CD4-positive, alpha-beta T cell (primary cell): Measurements from ENCODE around the gene MMRN2. TPM values are rescaled to one million over a fixed set of nuclear protein-coding genes. Genes with fewer than 3 reads are reported as not detected.

Experiments used
- ATAC-seq: fragments of 200-7000 bp; cut with Tn5 transposase; one replicate; pipeline ENCODE4 v1.10.0; 2022; ENCODE audit warnings: mild to moderate bottlenecking; ENCODE audit not compliant: poor library complexity
- CTCF ChIA-PET: fragments of 350-600 bp; sonication (Branson Sonifier 250); formaldehyde crosslinking; loops from one replicate; lab custom pipeline; 2021; ENCODE audit warnings: antibody characterized with exemption, inconsistent platforms; lab: Charles Lee
- POLR2A ChIA-PET: fragments of 350-600 bp; sonication (Branson Sonifier 250); formaldehyde crosslinking; loops from one replicate; lab custom pipeline; 2021; ENCODE audit warnings: antibody characterized with exemption, inconsistent platforms; lab: Charles Lee
- DNase-seq, 14 experiments: peaks; one replicate each; pipeline ENCODE4 v3.0.0-alpha.2; 2013 to 2020; ENCODE audit warnings: mixed read lengths in 2 of 14
- H3K27ac ChIP-seq, 2 donors: one replicate each; pipeline versions ENCODE4 v1.5.1 to v1.7.0; 2013; ENCODE audit warnings: low read length in 2 of 2, low read depth in 1 of 2, mild to moderate bottlenecking in 1 of 2
- H3K27me3 ChIP-seq, 2 experiments: 1 replicate in 1 of 2; 2 replicates in 1 of 2; pipeline versions ENCODE4 v1.6.1 to v1.7.0; 2013; ENCODE audit warnings: low read length in 2 of 2, control low read depth in 1 of 2, mild to moderate bottlenecking in 1 of 2, moderate library complexity in 1 of 2; ENCODE audit not compliant: insufficient read depth in 2 of 2, control insufficient read depth in 1 of 2
- H3K36me3 ChIP-seq: one replicate; pipeline ENCODE4 v1.6.1; 2013; ENCODE audit warnings: low read length, control low read depth; ENCODE audit not compliant: insufficient read depth
- H3K4me1 ChIP-seq: one replicate; pipeline ENCODE4 v1.6.1; 2013; ENCODE audit warnings: low read length, control low read depth; ENCODE audit not compliant: insufficient read depth
- H3K4me3 ChIP-seq: one replicate; pipeline ENCODE4 v1.5.1; 2013; ENCODE audit warnings: mild to moderate bottlenecking, low read length, moderate library complexity
- H3K9me3 ChIP-seq, 2 experiments: 1 replicate in 1 of 2; 2 replicates in 1 of 2; pipeline versions ENCODE4 v1.6.1 to v1.7.0; 2013; ENCODE audit warnings: low read length in 2 of 2, mild to moderate bottlenecking in 2 of 2, control low read depth in 1 of 2, moderate library complexity in 1 of 2; ENCODE audit not compliant: control insufficient read depth in 1 of 2, insufficient read depth in 1 of 2
- H3K27ac Mint-ChIP-seq: one replicate; pipeline ENCODE4 v1.8.0; 2020; ENCODE audit warnings: mixed read lengths
- H3K27me3 Mint-ChIP-seq: one replicate; pipeline ENCODE4 v1.8.0; 2021; ENCODE audit warnings: mixed read lengths
- H3K36me3 Mint-ChIP-seq: one replicate; pipeline ENCODE4 v1.8.0; 2021; ENCODE audit warnings: low read depth, mixed read lengths
- H3K4me1 Mint-ChIP-seq: one replicate; pipeline ENCODE4 v1.8.0; 2021; ENCODE audit warnings: low read depth, mixed read lengths
- H3K4me3 Mint-ChIP-seq: one replicate; pipeline ENCODE4 v1.8.0; 2020; ENCODE audit warnings: mild to moderate bottlenecking, mixed read lengths
- H3K9me3 Mint-ChIP-seq: one replicate; pipeline ENCODE4 v1.8.0; 2020; ENCODE audit warnings: mixed read lengths
- CTCF ChIP-seq: fragments of 200-600 bp; IDR thresholded peaks from one replicate; pipeline ENCODE4 v1.8.0; 2022; ENCODE audit warnings: antibody characterized with exemption, mild to moderate bottlenecking
- intact Hi-C, 2 experiments: fragments of 100-400 bp; cut with DNase I in 1 of 2; cut with micrococcal nuclease in 1 of 2; formaldehyde crosslinking; loops; one replicate each; pipeline versions ENCODE4 v1.15.1 to v1.9.0; 2023 to 2025; cut with DNase I, micrococcal nuclease
- total RNA-seq, 174 experiments: library from RNA in 2 of 174; stranded (reverse) in 2 of 174; gene quantifications; one replicate each; pipeline ENCODE4 v1.2.3 and lab custom pipeline; 2021 to 2026

MMRN2 gene
- total RNA-seq, 2 experiments from 2014 or later: 0.47 to 1.8 TPM

GRCh38 chr10:86976362-86977056 lies 19.1 kb upstream of the MMRN2 start:
- ATAC-seq (no peak), DNase-seq (no peak)
- no peaks in the 10 kb centered on the region for H3K27me3 ChIP-seq
- H3K4me1 Mint-ChIP-seq: peaks cover 10% of the 10 kb centered on the region
- POLR2A ChIA-PET: no interaction called here
- no peak for TF ChIP-seq CTCF
- no peak overlapping the region for H3K4me3 Mint-ChIP-seq
- H3K36me3 Mint-ChIP-seq: no peaks in the 10 kb centered on the region
- H3K4me3 ChIP-seq: no peak overlapping the region
- intact Hi-C loops: loop anchor here in 1 of 2 experiments (10.0 kb wide), 1 partner anchor 442 kb away; no protein-coding TSS in a partner anchor
- no peak overlapping the region for H3K27ac Mint-ChIP-seq
- peaks cover 8% of the 10 kb centered on the region for H3K4me1 ChIP-seq
- H3K9me3 ChIP-seq: no peaks in the 10 kb centered on the region
- no peak overlapping the region for H3K27ac ChIP-seq
- no peaks in the 10 kb centered on the region for H3K36me3 ChIP-seq
- no peaks in the 10 kb centered on the region for H3K9me3 Mint-ChIP-seq
- H3K27me3 Mint-ChIP-seq: no peaks in the 10 kb centered on the region
- CTCF ChIA-PET: no interaction called here

- H3K4me1 ChIP-seq: peaks cover 26% of the 10 kb centered on the region
- Mint-ChIP-seq H3K27me3 (no peaks in the 10 kb centered on the region), H3K27ac (no peak overlapping the region), H3K4me1 (peaks cover 23% of the 10 kb centered on the region), H3K9me3 (no peaks in the 10 kb centered on the region), H3K4me3 (no peak overlapping the region), H3K36me3 (no peaks in the 10 kb centered on the region)
- H3K9me3 ChIP-seq: no peaks in the 10 kb centered on the region
- ChIA-PET CTCF (no interaction called here), POLR2A (no interaction called here)
- TF ChIP-seq CTCF: no peak
- no peaks in the 10 kb centered on the region for H3K36me3 ChIP-seq
- intact Hi-C loops: loop anchor here in 1 of 2 experiments (5.0 to 10.0 kb wide), 3 partner anchors 217 to 440 kb away; partner anchors contain the start of gene BMPR1A
- H3K27ac ChIP-seq: no peak overlapping the region
- no peak for ATAC-seq
- no peak overlapping the region for H3K4me3 ChIP-seq
- no peak for DNase-seq
- no peaks in the 10 kb centered on the region for H3K27me3 ChIP-seq
Observed at GRCh38 chr10:86974484-86974883, 17.1 kb upstream of the MMRN2 start.

GRCh38 chr10:86972613-86973380 lies 15.4 kb upstream of the MMRN2 start:
- H3K9me3 Mint-ChIP-seq: no peaks in the 10 kb centered on the region
- no peaks in the 10 kb centered on the region for H3K36me3 Mint-ChIP-seq
- intact Hi-C loops: loop anchor here in 1 of 2 experiments (5.0 to 10.0 kb wide), 3 partner anchors 215 to 438 kb away; partner anchors contain the start of gene BMPR1A
- peaks cover 27% of the 10 kb centered on the region for H3K4me1 Mint-ChIP-seq
- ATAC-seq (no peak), DNase-seq (peak in 1 of 14 experiments; percentile 34)
- Histone ChIP-seq H3K4me3 (no peak overlapping the region), H3K9me3 (no peaks in the 10 kb centered on the region), H3K27ac (no peak overlapping the region), H3K27me3 (no peaks in the 10 kb centered on the region), H3K36me3 (no peaks in the 10 kb centered on the region), H3K4me1 (peaks cover 43% of the 10 kb centered on the region)
- CTCF ChIA-PET: no interaction called here
- peak overlapping the region; percentile 76 for H3K4me3 Mint-ChIP-seq
- H3K27ac Mint-ChIP-seq: peak overlapping the region; percentile 93
- POLR2A ChIA-PET: no interaction called here
- no peaks in the 10 kb centered on the region for H3K27me3 Mint-ChIP-seq
- TF ChIP-seq CTCF: no peak
